SK-N-SH (cell line): ENCODE data around the gene TJP3. TPM values are rescaled to one million over a fixed set of nuclear protein-coding genes. Genes with fewer than 3 reads are reported as not detected.

ENCODE experiments used
- CTCF ChIA-PET: fragments of 300-600, 350-600 bp; formaldehyde crosslinking; extraction: SDS; loops from one replicate; lab custom pipeline; 2021; lab: Yijun Ruan, JAX
- POLR2A ChIA-PET: fragments of 350-600 bp; sonication (Branson Sonifier 250); formaldehyde crosslinking; extraction: SDS; loops from one replicate; lab custom pipeline; 2020; ENCODE audit warnings: antibody characterized with exemption, inconsistent platforms; lab: Yijun Ruan, JAX
- DNase-seq: peaks from one replicate; pipeline ENCODE4 v3.0.0; 2012
- H2AFZ ChIP-seq: fragments of 200-600 bp; sonication (generic); 2 replicates; pipeline ENCODE4 v1.8.1; 2016; ENCODE audit warnings: antibody characterized with exemption, mild to moderate bottlenecking, low read depth
- H3F3A ChIP-seq: fragments of 200-600 bp; sonication (generic); replicated peaks from 2 replicates; pipeline ENCODE3; 2016; ENCODE audit warnings: antibody characterized with exemption, mild to moderate bottlenecking; ENCODE audit not compliant: insufficient read depth
- H3K27ac ChIP-seq, 2 experiments: fragments of 200-500 bp in 1 of 2; fragments of 200-600 bp in 1 of 2; sonication (Bioruptor generic) in 1 of 2; sonication (generic), shearing (Covaris generic) in 1 of 2; 2 replicates each; pipeline versions ENCODE4 v1.5.1 to v1.6.1; 2014 to 2016; ENCODE audit warnings: low read depth in 2 of 2, inconsistent platforms in 1 of 2, low read length in 1 of 2, mild to moderate bottlenecking in 1 of 2, mixed read lengths in 1 of 2
- H3K27me3 ChIP-seq: fragments of 200-600 bp; sonication (generic), shearing (Covaris generic); 2 replicates; pipeline ENCODE4 v1.6.1; 2016; ENCODE audit warnings: mixed run types; ENCODE audit not compliant: insufficient read depth
- H3K36me3 ChIP-seq, 2 experiments: fragments of 200-500 bp in 1 of 2; fragments of 200-600 bp in 1 of 2; sonication (Bioruptor generic) in 1 of 2; sonication (generic) in 1 of 2; replicated peaks in 1 of 2; 2 replicates each; pipeline versions ENCODE3 to v1.5.1; 2014 to 2016; ENCODE audit warnings: low read length in 1 of 2, mild to moderate bottlenecking in 1 of 2; ENCODE audit not compliant: insufficient read depth in 2 of 2, control insufficient read depth in 1 of 2
- H3K4me1 ChIP-seq, 2 experiments: fragments of 200-500 bp in 1 of 2; fragments of 200-600 bp in 1 of 2; sonication (Bioruptor generic) in 1 of 2; sonication (generic), shearing (Covaris generic) in 1 of 2; 2 replicates each; pipeline versions ENCODE4 v1.5.1 to v1.6.1; 2014 to 2016; ENCODE audit warnings: low read depth in 1 of 2, low read length in 1 of 2, mixed run types in 1 of 2; ENCODE audit not compliant: insufficient read depth in 2 of 2, control insufficient read depth in 1 of 2
- H3K4me2 ChIP-seq: fragments of 200-600 bp; sonication (generic), shearing (Covaris generic); 2 replicates; pipeline ENCODE4 v1.6.1; 2017; ENCODE audit warnings: mixed run types
- H3K4me3 ChIP-seq, 2 experiments: fragments of 200-500 bp in 1 of 2; fragments of 200-600 bp in 1 of 2; sonication (Bioruptor generic) in 1 of 2; sonication (generic), shearing (Covaris generic) in 1 of 2; 2 replicates each; pipeline versions ENCODE4 v1.5.1 to v1.8.1; 2014 to 2016; ENCODE audit warnings: low read depth in 2 of 2, inconsistent platforms in 1 of 2, low read length in 1 of 2, mild to moderate bottlenecking in 1 of 2, mixed read lengths in 1 of 2, moderate library complexity in 1 of 2
- H3K79me2 ChIP-seq: fragments of 200-600 bp; sonication (generic); 2 replicates; pipeline ENCODE4 v1.8.1; 2017; ENCODE audit warnings: mild to moderate bottlenecking; ENCODE audit not compliant: insufficient read depth
- H3K9ac ChIP-seq: fragments of 200-600 bp; sonication (generic); 2 replicates; pipeline ENCODE4 v1.6.1; 2017; ENCODE audit warnings: mixed run types
- H3K9me2 ChIP-seq: fragments of 200-600 bp; sonication (generic); 2 replicates; pipeline ENCODE4 v1.6.1; 2017; ENCODE audit warnings: mixed run types
- H3K9me3 ChIP-seq: fragments of 200-600 bp; sonication (generic); 2 replicates; pipeline ENCODE4 v1.6.1; 2017; ENCODE audit warnings: mixed run types, mild to moderate bottlenecking, moderate library complexity
- H4K20me1 ChIP-seq: fragments of 200-600 bp; sonication (generic); 2 replicates; pipeline ENCODE4 v1.6.1; 2017; ENCODE audit warnings: mild to moderate bottlenecking, mixed run types; ENCODE audit not compliant: insufficient read depth
- CTCF ChIP-seq: fragments of 200-600 bp; sonication (generic); IDR thresholded peaks from 2 replicates; pipeline ENCODE4 v1.6.1; 2017; ENCODE audit warnings: antibody characterized with exemption, mild to moderate bottlenecking, moderate library complexity
- ELF1 ChIP-seq: IDR thresholded peaks from 2 replicates; pipeline ENCODE4 v1.4.0; 2012
- EP300 ChIP-seq, 2 experiments: IDR thresholded peaks; 2 replicates each; pipeline versions ENCODE4 v1.4.0 to v1.6.1; 2012; ENCODE audit warnings: borderline replicate concordance in 1 of 2, low read depth in 1 of 2, low read length in 1 of 2
- EZH2phosphoT487 ChIP-seq: fragments of 200-600 bp; sonication (generic); IDR thresholded peaks from 2 replicates; pipeline ENCODE4 v1.6.1; 2017; ENCODE audit warnings: low read depth, mixed run types, mild to moderate bottlenecking, antibody characterized with exemption, moderate library complexity, borderline replicate concordance
- FOSL2 ChIP-seq: IDR thresholded peaks from 2 replicates; pipeline ENCODE4 v1.4.0; 2012; ENCODE audit warnings: low read depth, mild to moderate bottlenecking, moderate library complexity, borderline replicate concordance
- FOXJ3 ChIP-seq: sonication (generic); formaldehyde crosslinking; IDR thresholded peaks from 2 replicates; pipeline ENCODE4 v1.5.1; 2020; ENCODE audit warnings: mild to moderate bottlenecking, missing genetic modification reagents
- GABPA ChIP-seq: IDR thresholded peaks from 2 replicates; pipeline ENCODE4 v1.4.0; 2012; ENCODE audit warnings: low read depth, mild to moderate bottlenecking
- GATA2 ChIP-seq: sonication (generic); formaldehyde crosslinking; IDR thresholded peaks from 2 replicates; pipeline ENCODE4 v1.5.0; 2020; ENCODE audit warnings: mild to moderate bottlenecking, missing genetic modification reagents
- IRF3 ChIP-seq: fragments of 150-350 bp; IDR thresholded peaks from 2 replicates; pipeline ENCODE4 v1.6.1; 2016; ENCODE audit warnings: mild to moderate bottlenecking, low read depth, low read length
- JUND ChIP-seq: IDR thresholded peaks from 2 replicates; pipeline ENCODE4 v1.4.0; 2012
- MXI1 ChIP-seq: IDR thresholded peaks from 2 replicates; pipeline ENCODE4 v1.6.1; 2012; ENCODE audit warnings: mild to moderate bottlenecking, low read depth, low read length, improper control_type of control experiment
- NRF1 ChIP-seq: IDR thresholded peaks from 2 replicates; pipeline ENCODE4 v1.6.1; 2012; ENCODE audit warnings: low read depth, mild to moderate bottlenecking, low read length
- POLR2AphosphoS5 ChIP-seq: IDR thresholded peaks from 2 replicates; pipeline ENCODE4 v1.6.1; 2012; ENCODE audit warnings: low read depth, low read length
- RAD21 ChIP-seq: IDR thresholded peaks from 2 replicates; pipeline ENCODE4 v1.6.1; 2012; ENCODE audit warnings: mild to moderate bottlenecking, low read length
- RCOR1 ChIP-seq: fragments of 150-350 bp; IDR thresholded peaks from 2 replicates; pipeline ENCODE4 v1.6.1; 2017; ENCODE audit warnings: antibody characterized with exemption, low read length
- TCF12 ChIP-seq: IDR thresholded peaks from 2 replicates; pipeline ENCODE4 v1.4.0; 2012
- TEAD4 ChIP-seq: IDR thresholded peaks from 2 replicates; pipeline ENCODE4 v1.4.0; 2012; ENCODE audit warnings: mild to moderate bottlenecking, borderline replicate concordance; ENCODE audit not compliant: insufficient read depth
- USF2 ChIP-seq: fragments of 150-350 bp; IDR thresholded peaks from 2 replicates; pipeline ENCODE4 v1.6.1; 2017; ENCODE audit warnings: antibody characterized with exemption, low read length, low read depth, borderline replicate concordance
- YY1 ChIP-seq: IDR thresholded peaks from 2 replicates; pipeline ENCODE4 v1.4.0; 2012; ENCODE audit warnings: low read depth, mild to moderate bottlenecking
- WGBS: methylation state at CpG from one replicate; pipeline ENCODE4 v1.1.6; 2017; ENCODE audit warnings: low lambda C conversion rate; 5-methylcytosine and 5-hydroxymethylcytosine counted together
- polyA plus RNA-seq, 3 experiments: library from polyadenylated mRNA; depleted of rRNA; stranded (reverse); fragments of >200 nt; gene quantifications; 2 replicates each; pipeline ENCODE4 v1.2.3, GENCODE V29; 2012
- TF ChIP-seq, protein P1 (sequence below): IDR thresholded peaks from 2 replicates; pipeline ENCODE4 v1.6.1; 2012; ENCODE audit warnings: mild to moderate bottlenecking, low read depth, low read length, moderate library complexity

The TJP3 gene
- polyA plus RNA-seq, 1 of the 3 experiments (the other 2 are of a cell fraction), result 0.36 TPM

- ChIA-PET CTCF (interaction anchor here (1.1 kb wide), 1 partner anchor 15 kb away, joined by 3 read pairs; no protein-coding TSS in a partner anchor), POLR2A (no interaction called here)
- H3K79me2 ChIP-seq, result no peaks in the 10 kb centered on the region
- no peak overlapping the region for H3K4me3 ChIP-seq
- no peak overlapping the region for H3K9ac ChIP-seq
- no peaks in the 10 kb centered on the region for H3F3A ChIP-seq
- H3K4me2 ChIP-seq, result no peak overlapping the region
- H3K36me3 ChIP-seq, result no peaks in the 10 kb centered on the region
- no peaks in the 10 kb centered on the region for H3K9me2 ChIP-seq
- no peaks in the 10 kb centered on the region for H3K4me1 ChIP-seq
- H2AFZ ChIP-seq, result no peak overlapping the region
- H4K20me1 ChIP-seq, result no peaks in the 10 kb centered on the region
- peaks cover 31% of the 10 kb centered on the region for H3K27me3 ChIP-seq
- WGBS, result 82% methylated on average over 29 of the region's 32 CpGs
- H3K9me3 ChIP-seq, result no peaks in the 10 kb centered on the region
- TF ChIP-seq FOXJ3 (CRISPR knock-in tag) (no peak), JUND (no peak), MXI1 (no peak), IRF3 (no peak), CTCF (no peak), GATA2 (CRISPR knock-in tag) (no peak), ELF1 (no peak), USF2 (no peak), EP300 (IDR thresholded peaks at IDR 0.05; ENCODE audit: borderline replicate concordance in 1 of 2, low read depth in 1 of 2, low read length in 1 of 2) (no peak), NRF1 (no peak)
- H3K27ac ChIP-seq, result no peak overlapping the region
- DNase-seq, result no peak
Measured at GRCh38 chr19:3738477-3739220, 30.5 kb downstream of the TJP3 start.

- CTCF ChIA-PET, result interaction anchor here (1.0 kb wide), 1 partner anchor 155 kb away, joined by 3 read pairs; the partner anchor contains the start of gene GIPC3
Measured at GRCh38 chr19:3740431-3740830, 32.2 kb downstream of the TJP3 start.

More at GRCh38 chr19:3740431-3740830, 32.2 kb downstream of the TJP3 start:
- no peaks in the 10 kb centered on the region for H3K9me2 ChIP-seq
- TF ChIP-seq NRF1 (no peak), EZH2phosphoT487 (no peak), RCOR1 (no peak), GABPA (no peak), FOXJ3 (CRISPR knock-in tag) (no peak), TCF12 (no peak), RAD21 (no peak), YY1 (no peak), TEAD4 (no peak), FOSL2 (no peak), POLR2AphosphoS5 (no peak)
- TF ChIP-seq, protein P1, sequence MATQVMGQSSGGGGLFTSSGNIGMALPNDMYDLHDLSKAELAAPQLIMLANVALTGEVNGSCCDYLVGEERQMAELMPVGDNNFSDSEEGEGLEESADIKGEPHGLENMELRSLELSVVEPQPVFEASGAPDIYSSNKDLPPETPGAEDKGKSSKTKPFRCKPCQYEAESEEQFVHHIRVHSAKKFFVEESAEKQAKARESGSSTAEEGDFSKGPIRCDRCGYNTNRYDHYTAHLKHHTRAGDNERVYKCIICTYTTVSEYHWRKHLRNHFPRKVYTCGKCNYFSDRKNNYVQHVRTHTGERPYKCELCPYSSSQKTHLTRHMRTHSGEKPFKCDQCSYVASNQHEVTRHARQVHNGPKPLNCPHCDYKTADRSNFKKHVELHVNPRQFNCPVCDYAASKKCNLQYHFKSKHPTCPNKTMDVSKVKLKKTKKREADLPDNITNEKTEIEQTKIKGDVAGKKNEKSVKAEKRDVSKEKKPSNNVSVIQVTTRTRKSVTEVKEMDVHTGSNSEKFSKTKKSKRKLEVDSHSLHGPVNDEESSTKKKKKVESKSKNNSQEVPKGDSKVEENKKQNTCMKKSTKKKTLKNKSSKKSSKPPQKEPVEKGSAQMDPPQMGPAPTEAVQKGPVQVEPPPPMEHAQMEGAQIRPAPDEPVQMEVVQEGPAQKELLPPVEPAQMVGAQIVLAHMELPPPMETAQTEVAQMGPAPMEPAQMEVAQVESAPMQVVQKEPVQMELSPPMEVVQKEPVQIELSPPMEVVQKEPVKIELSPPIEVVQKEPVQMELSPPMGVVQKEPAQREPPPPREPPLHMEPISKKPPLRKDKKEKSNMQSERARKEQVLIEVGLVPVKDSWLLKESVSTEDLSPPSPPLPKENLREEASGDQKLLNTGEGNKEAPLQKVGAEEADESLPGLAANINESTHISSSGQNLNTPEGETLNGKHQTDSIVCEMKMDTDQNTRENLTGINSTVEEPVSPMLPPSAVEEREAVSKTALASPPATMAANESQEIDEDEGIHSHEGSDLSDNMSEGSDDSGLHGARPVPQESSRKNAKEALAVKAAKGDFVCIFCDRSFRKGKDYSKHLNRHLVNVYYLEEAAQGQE, result no peak
- no peak overlapping the region for H3K4me3 ChIP-seq
- DNase-seq, result no peak
- POLR2A ChIA-PET, result no interaction called here
- H4K20me1 ChIP-seq, result no peaks in the 10 kb centered on the region
- WGBS, result 100% methylated on average over 3 of the region's 24 CpGs
- H3K36me3 ChIP-seq, result no peaks in the 10 kb centered on the region
- no peak overlapping the region for H3K9ac ChIP-seq
- no peak overlapping the region for H3K27ac ChIP-seq
- no peak overlapping the region for H2AFZ ChIP-seq
- H3K4me2 ChIP-seq, result no peak overlapping the region
- peaks cover 17% of the 10 kb centered on the region for H3K27me3 ChIP-seq
- H3F3A ChIP-seq, result no peaks in the 10 kb centered on the region
- no peaks in the 10 kb centered on the region for H3K9me3 ChIP-seq
- H3K79me2 ChIP-seq, result no peaks in the 10 kb centered on the region
- no peaks in the 10 kb centered on the region for H3K4me1 ChIP-seq
